Muscle of leg (tissue), 11 donors: ENCODE results near the gene NUP93. TPM values are rescaled to one million over a fixed set of nuclear protein-coding genes. Genes with fewer than 3 reads are reported as not detected.

Source experiments
- DNase-seq: peaks from one replicate; pipeline ENCODE4 v3.0.0; 2013
- H3K27ac ChIP-seq: one replicate; pipeline ENCODE4 v1.5.1; 2013; ENCODE audit warnings: mild to moderate bottlenecking, low read length, control low read depth
- H3K27me3 ChIP-seq: one replicate; pipeline ENCODE4 v1.6.1; 2013; ENCODE audit warnings: low read length; ENCODE audit not compliant: control insufficient read depth, insufficient read depth
- H3K36me3 ChIP-seq: one replicate; pipeline ENCODE4 v1.6.1; 2013; ENCODE audit warnings: low read length; ENCODE audit not compliant: control insufficient read depth, insufficient read depth
- H3K4me1 ChIP-seq: one replicate; pipeline ENCODE4 v1.6.1; 2013; ENCODE audit warnings: low read length; ENCODE audit not compliant: control insufficient read depth, insufficient read depth
- H3K4me3 ChIP-seq: one replicate; pipeline ENCODE4 v1.5.1; 2013; ENCODE audit warnings: low read length, control low read depth
- H3K9me3 ChIP-seq: replicated peaks from 2 replicates; pipeline ENCODE4 v1.6.1; 2013; ENCODE audit warnings: low read depth, low read length; ENCODE audit not compliant: control insufficient read depth
- WGBS: methylation state at CpG from one replicate; pipeline ENCODE4 v1.1.5; 2013; ENCODE audit warnings: missing lambda C conversion rate; ENCODE audit not compliant: insufficient coverage; 5-methylcytosine and 5-hydroxymethylcytosine counted together
- polyA plus RNA-seq, 8 donors: library from polyadenylated mRNA; unstranded; fragments of 120-200 nt; gene quantifications; one replicate each; pipeline versions ENCODE4 v1.2.1 to v1.2.3, GENCODE V29; 2013; ENCODE audit warnings: inconsistent platforms in 1 of 8, low replicate concordance in 1 of 8; ENCODE audit not compliant: insufficient read length in 8 of 8, insufficient read depth in 1 of 8
- total RNA-seq: library from RNA; stranded (reverse); fragments of 120-200 nt; gene quantifications from one replicate; pipeline ENCODE4 v1.2.4, GENCODE V29; 2013

NUP93 gene
- total and polyA plus RNA-seq, 9 donors = 42.9 to 54.6 (median 45.9) TPM

DNA sequence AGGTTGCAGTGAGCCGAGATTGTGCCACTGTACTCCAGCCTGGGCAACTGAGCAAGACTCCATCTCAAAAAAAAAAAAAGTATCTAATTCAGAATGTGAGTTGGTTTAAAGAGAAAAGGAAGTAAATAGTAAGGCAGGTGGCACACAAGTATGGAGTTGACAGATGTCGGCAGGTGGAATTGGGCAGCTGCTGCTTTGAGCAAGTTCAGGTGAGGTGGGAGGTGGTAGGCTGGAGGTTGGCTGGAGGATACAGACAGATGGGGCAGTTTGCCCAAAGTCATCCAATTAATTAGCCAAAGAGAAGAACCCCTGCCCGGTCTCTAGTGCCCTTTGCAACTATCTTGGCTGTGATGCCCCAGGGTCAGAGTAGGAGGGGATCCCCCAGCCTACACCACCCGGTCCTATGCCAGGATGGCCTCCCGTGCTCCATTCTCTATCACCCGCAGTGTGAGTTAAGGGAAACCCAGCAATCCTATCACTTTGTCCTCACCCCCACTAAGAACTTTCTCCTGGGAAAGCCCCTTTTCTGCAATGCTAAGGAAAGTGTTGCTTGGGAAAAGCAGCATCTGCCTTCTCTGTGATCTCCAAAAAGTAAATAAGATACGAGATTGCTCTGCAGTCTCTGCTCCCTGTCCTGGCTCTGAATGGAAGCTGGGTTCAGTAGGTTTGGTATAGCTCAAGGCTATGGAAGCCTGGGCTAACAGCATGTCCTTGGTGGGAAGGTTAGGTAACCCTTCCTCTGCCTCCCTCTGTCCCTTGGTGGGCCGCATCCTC, 167.3 kb downstream of the NUP93 start:
- 81% methylated on average over 3 of the region's 8 CpGs for WGBS
- Histone ChIP-seq H3K36me3 (no peaks in the 10 kb centered on the region), H3K9me3 (no peaks in the 10 kb centered on the region), H3K4me1 (no peaks in the 10 kb centered on the region), H3K27ac (no peak overlapping the region), H3K27me3 (peaks cover 2% of the 10 kb centered on the region), H3K4me3 (no peak overlapping the region)
- no peak for DNase-seq

DNA sequence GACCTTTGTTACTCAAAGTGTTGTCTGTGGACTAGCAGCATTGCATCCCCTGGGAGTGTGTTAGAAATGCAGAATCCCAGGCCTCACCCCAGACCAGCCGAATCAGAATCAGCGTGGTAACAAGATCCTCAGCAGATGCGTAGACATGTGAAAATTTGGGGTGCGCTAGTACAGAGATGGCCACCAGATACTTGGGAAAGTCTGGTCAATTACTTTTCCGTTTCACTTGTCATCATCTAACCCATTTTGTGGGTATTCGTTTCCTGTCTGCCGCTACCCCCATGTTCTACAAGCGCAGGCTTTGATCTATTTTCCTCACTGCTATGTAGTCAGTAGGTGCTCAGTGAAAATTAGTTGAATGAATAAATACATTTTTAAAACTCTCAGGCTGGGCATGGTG, 168.9 kb downstream of the NUP93 start:
- Histone ChIP-seq H3K36me3 (no peaks in the 10 kb centered on the region), H3K4me3 (no peak overlapping the region), H3K9me3 (no peaks in the 10 kb centered on the region), H3K4me1 (no peaks in the 10 kb centered on the region), H3K27ac (no peak overlapping the region), H3K27me3 (peaks cover 2% of the 10 kb centered on the region)
- no peak for DNase-seq
- 97% methylated on average over 4 of the region's 8 CpGs for WGBS

Other genes with a start within 250 kb of the NUP93 start
- gene BBS2, start 210.1 kb upstream of the NUP93 start, total RNA-seq = 58.3 TPM
- gene BBS2, start 210.1 kb upstream of the NUP93 start, polyA plus RNA-seq = 10 to 100 TPM; 27.9 to 42.7 (median 36.2) TPM
- gene MT4, start 165.1 kb upstream of the NUP93 start, total RNA-seq = not detected
- gene MT4, start 165.1 kb upstream of the NUP93 start, polyA plus RNA-seq = not detected
- 12.6 TPM for gene MT3, start 140.6 kb upstream of the NUP93 start, total RNA-seq
- 10 to 100 TPM in 3 of 8 donors, 1 to 10 TPM in 5; 3.9 to 15.8 (median 9.0) TPM for gene MT3, start 140.6 kb upstream of the NUP93 start, polyA plus RNA-seq
- 9.9 TPM for gene MT2A, start 121.5 kb upstream of the NUP93 start, total RNA-seq
- gene MT2A, start 121.5 kb upstream of the NUP93 start, polyA plus RNA-seq = 10 to 100 TPM; 14.6 to 31.5 (median 25.5) TPM
- gene MT1E, start 104.3 kb upstream of the NUP93 start, total RNA-seq = 29.0 TPM
- 10 to 100 TPM in 5 of 8 donors, 1 to 10 TPM in 3; 7.4 to 18.6 (median 11.7) TPM for gene MT1E, start 104.3 kb upstream of the NUP93 start, polyA plus RNA-seq
- 2.4 TPM for gene MT1M, start 97.5 kb upstream of the NUP93 start, total RNA-seq
- 1 to 10 TPM in 2 of 8 donors, under 1 TPM in 6; 0.34 to 1.2 (median 0.59) TPM for gene MT1M, start 97.5 kb upstream of the NUP93 start, polyA plus RNA-seq
- 0.58 TPM for gene MT1A, start 91.5 kb upstream of the NUP93 start, total RNA-seq
- under 1 TPM in 2 of 8 donors, not detected in 6; 0.41 to 0.55 TPM for gene MT1A, start 91.5 kb upstream of the NUP93 start, polyA plus RNA-seq
- not detected for gene MT1B, start 78.2 kb upstream of the NUP93 start, total RNA-seq
- gene MT1B, start 78.2 kb upstream of the NUP93 start, polyA plus RNA-seq = under 1 TPM in 1 of 8 donors, not detected in 7; 0.64 TPM
- gene MT1F, start 72.2 kb upstream of the NUP93 start, total RNA-seq = not detected
- 1 to 10 TPM in 6 of 8 donors, under 1 TPM in 2; 0.35 to 3.9 (median 1.3) TPM for gene MT1F, start 72.2 kb upstream of the NUP93 start, polyA plus RNA-seq
- 1.2 TPM for gene MT1G, start 62.1 kb upstream of the NUP93 start, total RNA-seq
- 10 to 100 TPM in 2 of 8 donors, 1 to 10 TPM in 1, under 1 TPM in 3, not detected in 2; 0.42 to 21.4 (median 4.3) TPM for gene MT1G, start 62.1 kb upstream of the NUP93 start, polyA plus RNA-seq
- gene MT1H, start 60.3 kb upstream of the NUP93 start, total RNA-seq = 0.40 TPM
- gene MT1H, start 60.3 kb upstream of the NUP93 start, polyA plus RNA-seq = 1 to 10 TPM in 3 of 8 donors, under 1 TPM in 1, not detected in 4; 0.47 to 8.7 (median 6.6) TPM
- gene MT1X, start 47.7 kb upstream of the NUP93 start, total RNA-seq = 16.8 TPM
- 10 to 100 TPM in 6 of 8 donors, 1 to 10 TPM in 2; 7.3 to 15.6 (median 11.0) TPM for gene MT1X, start 47.7 kb upstream of the NUP93 start, polyA plus RNA-seq
- gene SLC12A3, start 135.1 kb downstream of the NUP93 start, total RNA-seq = 0.04 TPM
- gene SLC12A3, start 135.1 kb downstream of the NUP93 start, polyA plus RNA-seq = under 1 TPM in 6 of 8 donors, not detected in 2; 0.03 to 0.07 (median 0.04) TPM
- 41.9 TPM for gene HERPUD1, start 202.0 kb downstream of the NUP93 start, total RNA-seq
- 10 to 100 TPM; 56.6 to 89.0 (median 63.1) TPM for gene HERPUD1, start 202.0 kb downstream of the NUP93 start, polyA plus RNA-seq
- gene CETP, start 231.8 kb downstream of the NUP93 start, total RNA-seq = 4.7 TPM
- gene CETP, start 231.8 kb downstream of the NUP93 start, polyA plus RNA-seq = 1 to 10 TPM; 5.6 to 9.6 (median 7.0) TPM